ENCODE results near the gene TNP2.

Gene TNP2

DNA sequence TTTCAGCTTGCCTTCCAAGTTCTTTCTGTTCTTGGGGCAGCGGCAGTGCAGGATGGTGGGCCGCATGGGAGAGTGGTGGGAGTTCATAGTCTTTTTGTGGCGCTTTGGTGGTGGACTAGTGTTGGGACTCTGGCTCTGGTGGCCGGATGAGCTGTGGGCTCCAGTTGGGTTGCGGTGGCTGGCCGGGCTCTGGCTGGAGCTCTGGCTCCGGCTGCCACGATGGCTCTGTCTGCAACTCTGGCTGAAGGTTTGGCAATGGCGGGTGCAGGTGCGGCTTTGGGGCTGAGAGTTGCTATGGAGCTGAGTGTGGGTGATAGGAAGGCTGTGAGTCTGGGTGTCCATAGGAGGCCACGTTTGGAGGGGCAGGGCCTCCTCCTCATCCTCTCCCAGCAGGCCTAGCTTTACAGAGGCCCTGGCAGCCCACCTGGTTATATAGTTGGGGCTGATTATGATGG, at the start of gene TNP2:
Gene TNP2, minus strand, starts transcription at position 405 of the 455 bp plus-strand sequence. Its CDS starts 63 bp downstream, at position 342.
- TF ChIP-seq CTCF (IDR thresholded peaks at IDR 0.05; ENCODE audit: low read depth, low read length): no peak
- no peak for DNase-seq (ENCODE audit: low read depth in 2 of 2)
- no peak within 1 kb of the TSS for H3K4me3 ChIP-seq (replicated peaks in 1 of 2; ENCODE audit: low read depth in 2 of 2, low read length in 2 of 2)

- H3K4me3 ChIP-seq (replicated peaks in 1 of 2; ENCODE audit: low read depth in 2 of 2, low read length in 2 of 2): no peak overlapping the region
- no peak for DNase-seq (ENCODE audit: low read depth in 2 of 2)
- TF ChIP-seq CTCF (IDR thresholded peaks at IDR 0.05; ENCODE audit: low read depth, low read length): no peak
Measured at GRCh38 chr16:11318817-11319216, 49.7 kb upstream of the TNP2 start.

GRCh38 chr16:11316331-11317015, 47.3 kb upstream of the TNP2 start:
- DNase-seq (ENCODE audit: low read depth in 2 of 2): peak in 1 of 2 donors; percentile 14
- no peak for TF ChIP-seq CTCF (IDR thresholded peaks at IDR 0.05; ENCODE audit: low read depth, low read length)
- H3K4me3 ChIP-seq (replicated peaks in 1 of 2; ENCODE audit: low read depth in 2 of 2, low read length in 2 of 2): no peak overlapping the region

- peak; percentile 45 to 48 for DNase-seq (ENCODE audit: low read depth in 2 of 2)
- H3K4me3 ChIP-seq (replicated peaks in 1 of 2; ENCODE audit: low read depth in 2 of 2, low read length in 2 of 2): no peak overlapping the region
- no peak for TF ChIP-seq CTCF (IDR thresholded peaks at IDR 0.05; ENCODE audit: low read depth, low read length)
Measured at GRCh38 chr16:11315510-11315909, 46.4 kb upstream of the TNP2 start.

- DNase-seq (ENCODE audit: low read depth in 2 of 2): no peak
- TF ChIP-seq CTCF (IDR thresholded peaks at IDR 0.05; ENCODE audit: low read depth, low read length): no peak
- no peak overlapping the region for H3K4me3 ChIP-seq (replicated peaks in 1 of 2; ENCODE audit: low read depth in 2 of 2, low read length in 2 of 2)
Measured at GRCh38 chr16:11314309-11314894, 45.3 kb upstream of the TNP2 start.

- no peak for DNase-seq (ENCODE audit: low read depth in 2 of 2)
- TF ChIP-seq CTCF (IDR thresholded peaks at IDR 0.05; ENCODE audit: low read depth, low read length): no peak
Measured at GRCh38 chr16:11313493-11314308, 44.6 kb upstream of the TNP2 start.

More at GRCh38 chr16:11313493-11314308, 44.6 kb upstream of the TNP2 start:
- no peak overlapping the region for H3K4me3 ChIP-seq (replicated peaks in 1 of 2; ENCODE audit: low read depth in 2 of 2, low read length in 2 of 2)

Measured in cardiac fibroblast (primary cell).